ENCODE results near the gene MREG. TPM values are rescaled to one million over a fixed set of nuclear protein-coding genes. Genes with fewer than 3 reads are reported as not detected.

The MREG gene
- total RNA-seq, 2 donors from 2014 or later, result 0.35 to 0.41 TPM

GRCh38 chr2:215900843-215901242, 112.5 kb downstream of the MREG start:
- no peaks in the 10 kb centered on the region for H3K4me1 ChIP-seq

GRCh38 chr2:215900203-215900611, 113.1 kb downstream of the MREG start:
- DNase-seq (ENCODE audit: low spot score), result peak; percentile 84
- TF ChIP-seq CTCF (IDR thresholded peaks at IDR 0.05), result no peak
- no peak overlapping the region for H3K27ac ChIP-seq
- no peaks in the 10 kb centered on the region for H3K27me3 ChIP-seq
- H3K4me3 ChIP-seq, result no peak overlapping the region
- H3K36me3 ChIP-seq, result no peaks in the 10 kb centered on the region
- H3K9me3 ChIP-seq, result no peaks in the 10 kb centered on the region
- H3K4me1 ChIP-seq, result no peaks in the 10 kb centered on the region

More at GRCh38 chr2:215900843-215901242, 112.5 kb downstream of the MREG start:
- no peaks in the 10 kb centered on the region for H3K36me3 ChIP-seq
- TF ChIP-seq CTCF (IDR thresholded peaks at IDR 0.05), result no peak
- DNase-seq (ENCODE audit: low spot score), result no peak
- H3K27me3 ChIP-seq, result no peaks in the 10 kb centered on the region
- no peak overlapping the region for H3K27ac ChIP-seq
- no peak overlapping the region for H3K4me3 ChIP-seq
- no peaks in the 10 kb centered on the region for H3K9me3 ChIP-seq

GRCh38 chr2:215899141-215900074, 113.9 kb downstream of the MREG start:
- H3K9me3 ChIP-seq, result no peaks in the 10 kb centered on the region
- no peaks in the 10 kb centered on the region for H3K36me3 ChIP-seq
- TF ChIP-seq CTCF (IDR thresholded peaks at IDR 0.05), result no peak
- no peaks in the 10 kb centered on the region for H3K27me3 ChIP-seq
- DNase-seq (ENCODE audit: low spot score), result no peak
- no peak overlapping the region for H3K4me3 ChIP-seq
- H3K4me1 ChIP-seq, result no peaks in the 10 kb centered on the region
- no peak overlapping the region for H3K27ac ChIP-seq

- Histone ChIP-seq H3K27ac (no peak overlapping the region), H3K27me3 (no peaks in the 10 kb centered on the region), H3K36me3 (no peaks in the 10 kb centered on the region), H3K4me3 (no peak overlapping the region), H3K9me3 (no peaks in the 10 kb centered on the region), H3K4me1 (no peaks in the 10 kb centered on the region)
- no peak for DNase-seq (ENCODE audit: low spot score)
- no peak for TF ChIP-seq CTCF (IDR thresholded peaks at IDR 0.05)
Measured at GRCh38 chr2:215898363-215898762, 115.0 kb downstream of the MREG start.

- Histone ChIP-seq H3K4me1 (no peaks in the 10 kb centered on the region), H3K36me3 (no peaks in the 10 kb centered on the region), H3K9me3 (no peaks in the 10 kb centered on the region), H3K4me3 (no peak overlapping the region), H3K27ac (no peak overlapping the region), H3K27me3 (no peaks in the 10 kb centered on the region)
- DNase-seq (ENCODE audit: low spot score), result no peak
- no peak for TF ChIP-seq CTCF (IDR thresholded peaks at IDR 0.05)
Measured at GRCh38 chr2:215896921-215897320, 116.4 kb downstream of the MREG start.

Measured in right atrium auricular region (tissue), 2 donors.